Prostate gland (tissue), 2 donors: ENCODE measurements around the gene F3.
"Not testable (repeated sequence)": the region's sequence is repeated elsewhere in the genome, so short reads cannot be mapped to it uniquely, and the experiment has no call there.

Experiments
- POLR2A ChIP-seq: fragments of 450-650 bp; IDR thresholded peaks from one replicate; pipeline ENCODE4 v1.6.1; 2016; ENCODE audit warnings: antibody characterized with exemption, mild to moderate bottlenecking
- POLR2AphosphoS5 ChIP-seq: sonication (generic); formaldehyde crosslinking; IDR thresholded peaks from one replicate; pipeline ENCODE4 v1.6.1; 2017; ENCODE audit warnings: antibody characterized with exemption
- TF ChIP-seq, protein P1 (sequence below), 4 experiments: fragments of 200-600 bp in 2 of 4; fragments of 450-650 bp in 2 of 4; sonication (generic) in 2 of 4; IDR thresholded peaks; 1 replicate in 3 of 4; 2 replicates in 1 of 4; pipeline ENCODE4 v1.5.1; 2016 to 2019; ENCODE audit warnings: antibody characterized with exemption in 4 of 4, mild to moderate bottlenecking in 2 of 4, moderate library complexity in 2 of 4

GRCh38 chr1:94566436-94566835 lies 24.9 kb upstream of the F3 start:
- TF ChIP-seq, protein P1, sequence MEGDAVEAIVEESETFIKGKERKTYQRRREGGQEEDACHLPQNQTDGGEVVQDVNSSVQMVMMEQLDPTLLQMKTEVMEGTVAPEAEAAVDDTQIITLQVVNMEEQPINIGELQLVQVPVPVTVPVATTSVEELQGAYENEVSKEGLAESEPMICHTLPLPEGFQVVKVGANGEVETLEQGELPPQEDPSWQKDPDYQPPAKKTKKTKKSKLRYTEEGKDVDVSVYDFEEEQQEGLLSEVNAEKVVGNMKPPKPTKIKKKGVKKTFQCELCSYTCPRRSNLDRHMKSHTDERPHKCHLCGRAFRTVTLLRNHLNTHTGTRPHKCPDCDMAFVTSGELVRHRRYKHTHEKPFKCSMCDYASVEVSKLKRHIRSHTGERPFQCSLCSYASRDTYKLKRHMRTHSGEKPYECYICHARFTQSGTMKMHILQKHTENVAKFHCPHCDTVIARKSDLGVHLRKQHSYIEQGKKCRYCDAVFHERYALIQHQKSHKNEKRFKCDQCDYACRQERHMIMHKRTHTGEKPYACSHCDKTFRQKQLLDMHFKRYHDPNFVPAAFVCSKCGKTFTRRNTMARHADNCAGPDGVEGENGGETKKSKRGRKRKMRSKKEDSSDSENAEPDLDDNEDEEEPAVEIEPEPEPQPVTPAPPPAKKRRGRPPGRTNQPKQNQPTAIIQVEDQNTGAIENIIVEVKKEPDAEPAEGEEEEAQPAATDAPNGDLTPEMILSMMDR (IDR thresholded peaks at IDR 0.05), result not testable (repeated sequence)
- not testable (repeated sequence) for TF ChIP-seq POLR2A, POLR2AphosphoS5
